ENCODE data around the gene MST1.

- no peak for TF ChIP-seq POLR2A (IDR thresholded peaks at IDR 0.05)
- TF ChIP-seq, protein P1, sequence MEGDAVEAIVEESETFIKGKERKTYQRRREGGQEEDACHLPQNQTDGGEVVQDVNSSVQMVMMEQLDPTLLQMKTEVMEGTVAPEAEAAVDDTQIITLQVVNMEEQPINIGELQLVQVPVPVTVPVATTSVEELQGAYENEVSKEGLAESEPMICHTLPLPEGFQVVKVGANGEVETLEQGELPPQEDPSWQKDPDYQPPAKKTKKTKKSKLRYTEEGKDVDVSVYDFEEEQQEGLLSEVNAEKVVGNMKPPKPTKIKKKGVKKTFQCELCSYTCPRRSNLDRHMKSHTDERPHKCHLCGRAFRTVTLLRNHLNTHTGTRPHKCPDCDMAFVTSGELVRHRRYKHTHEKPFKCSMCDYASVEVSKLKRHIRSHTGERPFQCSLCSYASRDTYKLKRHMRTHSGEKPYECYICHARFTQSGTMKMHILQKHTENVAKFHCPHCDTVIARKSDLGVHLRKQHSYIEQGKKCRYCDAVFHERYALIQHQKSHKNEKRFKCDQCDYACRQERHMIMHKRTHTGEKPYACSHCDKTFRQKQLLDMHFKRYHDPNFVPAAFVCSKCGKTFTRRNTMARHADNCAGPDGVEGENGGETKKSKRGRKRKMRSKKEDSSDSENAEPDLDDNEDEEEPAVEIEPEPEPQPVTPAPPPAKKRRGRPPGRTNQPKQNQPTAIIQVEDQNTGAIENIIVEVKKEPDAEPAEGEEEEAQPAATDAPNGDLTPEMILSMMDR (IDR thresholded peaks at IDR 0.05) = no peak
These were observed 35.3 kb upstream of the MST1 start for GRCh38 chr3:49724586-49724985.
